ENCODE results near the gene PXDN.

PXDN gene

GRCh38 chr2:1674766-1675397 is 69.4 kb downstream of the PXDN start:
- no peaks in the 10 kb centered on the region for H3K4me1 ChIP-seq
- no peak for DNase-seq
- no peak for TF ChIP-seq CTCF (IDR thresholded peaks at IDR 0.05; ENCODE audit: low read depth, low read length)
- H3K9me3 ChIP-seq = no peaks in the 10 kb centered on the region
- no peaks in the 10 kb centered on the region for H3K27me3 ChIP-seq
- H3K4me3 ChIP-seq (ENCODE audit: low read depth, low read length) = no peak overlapping the region
- no peaks in the 10 kb centered on the region for H3K36me3 ChIP-seq

- Histone ChIP-seq H3K4me3 (ENCODE audit: low read depth, low read length) (no peak overlapping the region), H3K36me3 (no peaks in the 10 kb centered on the region), H3K9me3 (no peaks in the 10 kb centered on the region), H3K4me1 (no peaks in the 10 kb centered on the region), H3K27me3 (no peaks in the 10 kb centered on the region)
- no peak for DNase-seq
- no peak for TF ChIP-seq CTCF (IDR thresholded peaks at IDR 0.05; ENCODE audit: low read depth, low read length)
Measured at GRCh38 chr2:1674276-1674675, 70.0 kb downstream of the PXDN start.

- Histone ChIP-seq H3K9me3 (no peaks in the 10 kb centered on the region), H3K4me3 (ENCODE audit: low read depth, low read length) (no peak overlapping the region), H3K27me3 (no peaks in the 10 kb centered on the region), H3K4me1 (no peaks in the 10 kb centered on the region), H3K36me3 (no peaks in the 10 kb centered on the region)
- no peak for DNase-seq
- no peak for TF ChIP-seq CTCF (IDR thresholded peaks at IDR 0.05; ENCODE audit: low read depth, low read length)
Measured at GRCh38 chr2:1673160-1673944, 71.0 kb downstream of the PXDN start.

- Histone ChIP-seq H3K4me3 (ENCODE audit: low read depth, low read length) (no peak overlapping the region), H3K36me3 (no peaks in the 10 kb centered on the region), H3K27me3 (no peaks in the 10 kb centered on the region), H3K4me1 (no peaks in the 10 kb centered on the region), H3K9me3 (no peaks in the 10 kb centered on the region)
- no peak for DNase-seq
- TF ChIP-seq CTCF (IDR thresholded peaks at IDR 0.05; ENCODE audit: low read depth, low read length) = no peak
Measured at GRCh38 chr2:1672738-1673137, 71.6 kb downstream of the PXDN start.

GRCh38 chr2:1671916-1672315 is 72.4 kb downstream of the PXDN start:
- Histone ChIP-seq H3K27me3 (no peaks in the 10 kb centered on the region), H3K9me3 (no peaks in the 10 kb centered on the region), H3K4me3 (ENCODE audit: low read depth, low read length) (no peak overlapping the region), H3K36me3 (no peaks in the 10 kb centered on the region), H3K4me1 (no peaks in the 10 kb centered on the region)
- no peak for DNase-seq
- no peak for TF ChIP-seq CTCF (IDR thresholded peaks at IDR 0.05; ENCODE audit: low read depth, low read length)

- Histone ChIP-seq H3K36me3 (no peaks in the 10 kb centered on the region), H3K27me3 (no peaks in the 10 kb centered on the region), H3K4me3 (ENCODE audit: low read depth, low read length) (no peak overlapping the region), H3K4me1 (no peaks in the 10 kb centered on the region), H3K9me3 (no peaks in the 10 kb centered on the region)
- no peak for TF ChIP-seq CTCF (IDR thresholded peaks at IDR 0.05; ENCODE audit: low read depth, low read length)
- DNase-seq = no peak
Measured at GRCh38 chr2:1670636-1671035, 73.7 kb downstream of the PXDN start.
